ENCODE measurements around the gene SOX8.

DNA sequence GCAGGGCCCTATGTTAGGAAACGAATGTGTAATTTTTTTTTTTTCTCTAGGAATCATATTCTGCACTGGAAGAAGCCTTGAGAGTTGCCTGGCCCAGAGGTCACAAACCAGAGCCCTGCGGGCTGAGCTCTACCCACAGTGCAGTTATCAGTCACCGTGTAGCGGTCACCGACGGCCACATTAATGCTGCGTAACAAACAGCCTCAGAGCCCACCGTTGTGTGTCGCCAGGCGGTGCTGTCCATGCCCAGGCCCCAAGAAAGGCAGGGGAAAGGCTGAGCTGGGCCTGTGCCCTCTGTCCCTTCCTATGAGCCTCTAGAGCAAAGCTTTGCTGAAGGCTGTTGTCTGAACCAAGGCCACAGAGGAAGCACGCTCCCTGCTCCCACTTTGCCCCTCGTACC, 6.3 kb upstream of the SOX8 start:
- TF ChIP-seq, protein P1, sequence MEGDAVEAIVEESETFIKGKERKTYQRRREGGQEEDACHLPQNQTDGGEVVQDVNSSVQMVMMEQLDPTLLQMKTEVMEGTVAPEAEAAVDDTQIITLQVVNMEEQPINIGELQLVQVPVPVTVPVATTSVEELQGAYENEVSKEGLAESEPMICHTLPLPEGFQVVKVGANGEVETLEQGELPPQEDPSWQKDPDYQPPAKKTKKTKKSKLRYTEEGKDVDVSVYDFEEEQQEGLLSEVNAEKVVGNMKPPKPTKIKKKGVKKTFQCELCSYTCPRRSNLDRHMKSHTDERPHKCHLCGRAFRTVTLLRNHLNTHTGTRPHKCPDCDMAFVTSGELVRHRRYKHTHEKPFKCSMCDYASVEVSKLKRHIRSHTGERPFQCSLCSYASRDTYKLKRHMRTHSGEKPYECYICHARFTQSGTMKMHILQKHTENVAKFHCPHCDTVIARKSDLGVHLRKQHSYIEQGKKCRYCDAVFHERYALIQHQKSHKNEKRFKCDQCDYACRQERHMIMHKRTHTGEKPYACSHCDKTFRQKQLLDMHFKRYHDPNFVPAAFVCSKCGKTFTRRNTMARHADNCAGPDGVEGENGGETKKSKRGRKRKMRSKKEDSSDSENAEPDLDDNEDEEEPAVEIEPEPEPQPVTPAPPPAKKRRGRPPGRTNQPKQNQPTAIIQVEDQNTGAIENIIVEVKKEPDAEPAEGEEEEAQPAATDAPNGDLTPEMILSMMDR (IDR thresholded peaks at IDR 0.05): no peak
- TF ChIP-seq POLR2AphosphoS5 (IDR thresholded peaks at IDR 0.05; ENCODE audit: insufficient read depth in 1 of 2, low read depth in 1 of 2) (no peak), POLR2A (IDR thresholded peaks at IDR 0.05) (no peak)
